NCI-H748 treated with DMSO at 0.1 percent for 48 hours (cell line): ENCODE results near the gene CA12.
"Not testable (repeated sequence)": the region's sequence is repeated elsewhere in the genome, so short reads cannot be mapped to it uniquely, and the experiment has no call there.

Experiments
- DNase-seq: peaks from one replicate; lab custom pipeline; 2025; lab: John Stamatoyannopoulos, UW

CA12 gene

DNA sequence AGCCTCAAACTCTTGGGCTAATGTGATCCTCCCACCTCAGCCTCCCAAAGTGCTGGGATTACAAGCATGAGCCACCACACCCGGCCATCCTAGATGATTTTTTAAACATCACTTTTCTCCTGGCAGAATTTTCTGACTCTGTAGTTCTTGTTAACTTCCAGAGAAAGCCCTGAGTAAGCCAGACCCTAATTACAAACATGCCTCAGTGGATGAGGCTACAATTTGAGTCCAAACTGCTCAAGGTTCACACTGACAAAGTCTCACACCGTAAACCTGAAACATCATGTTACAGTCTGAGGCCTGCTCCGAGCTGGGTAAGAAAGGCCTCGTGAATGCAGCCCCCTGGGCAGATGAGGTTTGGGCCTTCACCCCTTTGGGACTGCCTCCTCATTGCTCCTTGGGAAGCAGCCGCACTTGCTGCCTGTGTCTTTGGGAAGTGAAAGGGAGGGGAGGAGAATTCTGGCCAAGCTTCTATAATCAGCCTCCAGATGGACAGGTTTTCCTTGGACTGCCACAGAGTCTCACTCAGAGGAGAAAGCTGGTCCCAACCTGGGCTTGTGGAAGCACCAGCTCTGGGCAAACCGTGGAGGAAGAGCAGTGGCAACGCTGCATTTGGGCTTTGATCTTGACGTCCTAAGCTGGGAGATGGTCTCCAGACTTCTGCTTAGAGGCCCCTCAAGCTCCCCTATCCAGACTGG is 46.0 kb downstream of the CA12 start:
- no peak for DNase-seq

DNA sequence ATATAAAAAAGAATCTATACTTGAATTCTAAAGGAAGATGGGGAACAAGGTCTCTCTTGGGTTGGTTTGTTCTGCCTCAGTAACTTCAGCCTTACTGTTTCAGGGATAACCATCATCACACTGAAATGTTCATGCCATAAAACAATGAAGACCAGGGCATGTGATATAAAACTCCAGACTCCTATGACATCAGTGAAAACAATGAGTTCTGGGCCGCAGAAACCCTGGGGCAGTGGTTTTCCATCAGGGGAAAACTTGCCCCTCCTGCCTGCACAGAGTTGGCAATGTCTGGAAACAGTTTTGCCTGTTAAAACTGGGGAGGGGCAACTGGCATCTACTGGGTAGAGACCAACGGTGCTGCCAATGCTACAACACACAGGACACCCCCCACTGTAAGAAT is 46.8 kb downstream of the CA12 start:
- no peak for DNase-seq

DNA sequence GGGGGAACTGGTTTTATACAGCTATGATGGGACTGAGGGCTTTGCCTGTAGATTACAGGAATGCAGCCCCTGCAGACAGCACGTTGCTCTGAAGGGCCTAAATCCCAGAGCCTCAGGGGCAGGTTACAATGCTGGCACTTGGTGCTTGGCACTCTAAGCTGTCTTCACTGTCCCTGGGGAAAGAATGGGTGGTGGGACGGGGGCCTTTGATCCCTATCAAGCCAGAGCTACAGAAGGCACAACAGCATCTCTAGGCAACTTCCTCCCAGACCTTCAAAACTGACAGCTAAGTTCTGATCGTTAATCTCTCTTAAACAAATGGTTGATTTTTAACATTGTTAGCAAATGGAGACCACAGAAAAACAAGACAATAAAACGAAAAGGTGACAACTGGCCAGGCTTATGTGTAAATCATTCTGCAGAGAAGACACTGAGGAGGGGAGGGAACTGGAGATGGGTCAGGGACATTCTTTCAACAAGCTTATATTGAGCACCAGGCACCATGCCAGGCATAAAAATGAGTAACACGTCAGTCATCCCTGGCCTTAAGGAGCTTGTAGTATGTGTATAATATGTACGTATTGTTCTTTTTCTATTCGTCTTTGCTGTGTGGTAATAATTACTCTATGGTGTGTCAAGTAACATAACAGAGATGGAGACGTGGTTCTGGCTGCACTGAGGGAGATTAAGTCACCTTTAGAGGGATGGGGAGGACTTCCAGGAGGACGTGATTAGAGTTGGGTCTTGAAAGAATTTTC is 49.1 kb downstream of the CA12 start:
- no peak for DNase-seq

DNA sequence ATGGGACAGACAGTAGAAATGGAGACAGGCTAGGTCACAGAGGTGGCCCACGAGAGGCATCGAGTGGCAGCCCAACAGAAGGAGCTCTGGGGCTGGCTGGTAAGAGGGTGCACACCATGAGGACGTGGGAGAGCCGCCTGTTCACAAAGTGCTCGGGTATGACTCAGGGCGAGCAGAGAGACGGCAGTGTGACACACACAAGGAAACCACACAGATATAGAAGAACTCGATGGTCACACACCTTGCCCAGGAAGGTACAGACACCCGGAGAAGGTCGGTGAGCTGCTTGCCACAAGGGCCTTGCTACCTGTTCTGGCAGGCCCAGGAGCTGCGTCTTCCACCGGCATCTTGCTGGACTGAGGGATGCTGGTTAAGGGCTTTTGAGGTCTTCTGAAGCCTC is 50.2 kb downstream of the CA12 start:
- DNase-seq = no peak

DNA sequence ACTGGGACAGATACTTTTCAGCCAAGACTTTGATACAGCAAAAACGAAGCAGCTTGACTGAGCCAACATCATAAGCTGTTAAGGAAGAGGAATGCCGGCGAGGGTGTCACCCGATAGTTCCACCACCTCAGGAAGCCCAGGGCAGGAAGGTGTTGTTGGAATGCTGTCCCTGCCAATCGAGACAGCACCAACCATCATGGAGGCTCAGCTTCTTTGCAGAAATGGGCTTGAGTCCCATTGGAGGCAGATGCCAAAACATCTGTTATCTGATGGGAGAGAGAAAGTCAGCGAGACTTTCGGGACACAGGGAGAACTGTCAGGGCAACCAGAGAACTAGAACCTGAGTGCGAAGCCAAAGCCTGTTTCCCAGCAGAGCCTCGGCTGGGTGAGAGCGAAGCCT is 50.7 kb downstream of the CA12 start:
- no peak for DNase-seq

DNA sequence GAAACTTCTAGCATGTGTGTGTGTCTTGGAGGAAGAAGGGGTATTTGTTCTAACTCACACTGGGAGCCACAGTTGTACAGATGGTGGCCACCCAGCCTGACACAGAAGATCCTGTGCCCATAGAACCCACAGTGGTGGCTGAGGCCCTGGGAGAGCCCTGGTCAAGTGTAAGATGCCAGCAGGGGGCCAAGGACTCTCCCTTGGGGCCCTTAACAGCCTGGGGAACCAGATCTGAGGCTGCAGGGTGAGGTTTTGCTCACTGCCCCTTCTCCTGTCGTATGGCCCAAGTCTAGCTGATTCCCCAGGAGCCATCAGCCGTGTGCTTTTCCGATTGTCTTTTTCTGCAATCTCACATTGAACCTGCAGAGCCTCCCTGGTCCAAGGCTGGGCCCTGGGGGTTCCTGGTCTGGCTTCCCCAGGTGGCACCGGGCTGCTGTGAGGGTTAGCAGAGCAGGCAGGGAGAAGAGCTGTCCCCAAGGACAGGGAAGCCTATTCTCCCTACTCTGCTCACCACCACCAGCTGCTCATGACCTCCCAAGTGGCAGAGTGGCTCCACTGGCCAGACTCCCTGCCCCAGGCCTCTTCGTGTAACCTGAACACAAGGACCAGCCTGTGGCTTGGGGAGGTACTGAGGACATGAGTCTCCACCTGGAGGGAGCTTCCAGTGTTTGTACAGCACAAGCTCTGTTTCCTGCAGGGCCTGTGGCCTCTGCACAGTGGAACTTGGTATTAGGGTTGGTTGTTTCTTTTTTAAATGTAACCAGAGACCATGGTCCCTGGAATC is 51.9 kb downstream of the CA12 start:
- DNase-seq = no peak

DNA sequence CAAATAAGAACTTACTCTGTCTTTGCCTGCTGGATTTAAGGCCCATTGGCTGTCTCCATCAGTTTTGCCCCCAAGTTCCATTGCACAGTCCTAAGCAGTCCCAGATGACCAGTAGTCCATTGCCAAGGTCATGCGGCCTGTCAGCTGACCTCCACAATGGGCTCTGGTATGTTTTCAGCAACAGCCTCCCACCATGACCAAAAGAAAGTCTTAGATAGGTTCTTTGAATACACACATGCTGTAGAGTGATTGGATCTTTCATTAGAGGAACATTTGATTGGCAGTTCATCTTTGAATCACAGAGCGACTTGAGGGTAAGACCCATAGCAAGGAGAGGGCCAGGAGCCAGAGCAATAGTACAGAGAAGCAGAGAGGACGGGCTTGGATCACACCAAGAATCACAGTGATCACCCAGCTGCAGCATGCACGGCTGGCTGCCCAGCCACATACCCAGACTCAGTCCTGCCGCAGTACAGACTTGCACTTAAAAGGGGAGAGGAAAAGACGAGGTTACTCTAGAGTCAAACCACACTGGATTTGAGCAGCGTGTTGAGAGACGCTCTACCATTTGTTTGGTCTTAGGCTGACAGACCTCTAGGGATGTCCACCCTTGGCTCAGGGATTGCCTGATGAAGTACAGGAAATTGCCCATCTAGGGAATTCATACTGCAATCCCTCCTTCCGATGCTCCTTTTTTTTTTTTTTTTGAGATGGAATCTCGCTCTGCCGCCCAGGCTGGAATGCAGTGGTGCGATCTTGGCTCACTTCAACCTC is 53.8 kb downstream of the CA12 start:
- DNase-seq = no peak

DNA sequence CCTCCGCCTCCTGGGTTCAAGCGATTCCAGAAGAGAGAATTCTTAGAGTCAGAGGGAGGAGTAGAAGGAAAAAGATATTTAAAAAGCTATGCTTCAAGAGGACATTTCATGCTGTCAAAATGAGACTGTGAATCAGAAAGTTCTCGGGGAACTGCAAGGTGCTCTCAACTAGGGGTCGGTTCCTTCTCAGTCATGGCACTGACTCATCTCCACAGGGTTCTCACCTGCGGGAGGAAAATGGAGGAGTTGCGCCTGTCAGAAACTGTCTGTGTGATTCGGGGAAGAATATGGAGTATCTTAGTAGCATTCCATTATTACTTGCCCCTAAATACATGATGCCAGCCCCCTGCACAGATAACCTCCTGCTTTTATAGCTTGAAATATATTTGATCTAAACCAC is 56.9 kb downstream of the CA12 start:
- DNase-seq = no peak

DNA sequence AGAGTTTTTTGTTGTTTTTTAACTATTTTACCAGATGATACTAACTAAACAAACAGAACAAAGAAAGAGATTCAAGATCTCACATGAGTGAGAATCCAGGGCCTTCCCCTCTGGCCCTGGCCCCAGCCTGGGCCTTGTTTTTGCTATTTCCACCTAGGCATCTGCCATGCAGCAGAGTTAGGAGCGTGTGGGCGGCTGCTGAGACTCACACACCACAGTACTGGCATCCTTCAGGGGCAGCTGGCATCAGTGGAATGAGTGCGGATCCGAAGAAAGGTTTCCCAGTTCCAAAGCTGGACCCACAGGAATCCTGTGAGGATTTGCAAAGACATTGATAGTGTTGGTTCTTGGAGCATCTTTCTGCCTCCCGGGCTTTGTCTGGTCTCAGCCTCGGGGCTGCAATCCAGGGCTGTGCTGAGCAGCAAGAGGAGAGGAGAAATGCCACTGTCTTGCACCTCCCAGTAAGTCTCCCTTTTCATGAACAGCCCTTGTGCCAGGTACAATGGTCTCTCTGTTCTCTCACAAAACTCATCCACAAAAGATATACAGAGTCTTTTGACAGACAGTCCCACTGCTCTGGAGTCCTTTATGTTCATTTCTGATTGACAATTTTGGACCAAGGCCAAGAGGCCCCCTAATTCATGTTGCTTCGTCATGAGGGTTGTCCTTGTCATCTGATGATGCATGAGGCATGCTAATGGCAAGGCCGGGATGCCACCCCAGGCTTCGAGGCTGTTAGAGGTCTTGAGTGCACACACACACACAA is 57.7 kb downstream of the CA12 start:
- no peak for DNase-seq

DNA sequence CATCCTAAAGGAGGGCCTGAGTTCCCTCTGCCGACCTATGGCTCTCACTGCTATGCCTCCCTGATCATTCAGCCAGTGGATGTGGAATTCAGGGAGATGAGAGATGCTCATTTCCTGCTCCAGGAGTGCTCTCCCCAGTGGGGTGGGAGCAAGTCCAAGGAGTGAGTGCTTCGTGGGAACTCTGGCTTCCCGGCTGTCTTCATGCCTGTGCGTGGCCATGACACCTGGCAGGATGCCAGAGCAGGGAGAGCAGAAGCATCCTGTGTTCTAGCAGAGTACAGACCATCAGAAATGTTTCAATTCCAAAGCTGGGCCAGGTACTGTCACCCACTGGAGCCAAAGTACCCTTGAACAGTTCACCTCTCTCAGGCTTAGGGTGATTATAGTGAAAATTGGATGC is 59.1 kb downstream of the CA12 start:
- DNase-seq = no peak

DNA sequence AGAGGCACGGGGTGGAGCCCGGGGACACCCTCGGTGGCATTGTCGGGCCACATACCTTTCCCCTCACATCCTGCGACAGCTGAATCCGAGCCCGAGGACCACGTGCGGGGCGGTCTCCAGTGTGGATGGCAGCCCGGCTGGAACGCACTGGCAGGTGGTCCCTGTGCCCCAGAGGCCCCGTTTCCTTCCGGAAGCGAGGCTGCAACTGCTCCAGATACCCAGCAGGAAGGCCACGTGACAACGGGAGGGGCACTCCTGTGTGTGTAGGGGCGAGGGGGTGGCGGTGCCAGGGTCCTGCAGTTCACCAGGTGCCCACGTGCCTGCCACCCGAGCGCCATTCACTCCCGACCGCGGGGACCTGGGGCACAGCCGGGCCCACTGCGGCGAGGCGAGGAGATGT is 60.2 kb downstream of the CA12 start:
- no peak for DNase-seq

DNA sequence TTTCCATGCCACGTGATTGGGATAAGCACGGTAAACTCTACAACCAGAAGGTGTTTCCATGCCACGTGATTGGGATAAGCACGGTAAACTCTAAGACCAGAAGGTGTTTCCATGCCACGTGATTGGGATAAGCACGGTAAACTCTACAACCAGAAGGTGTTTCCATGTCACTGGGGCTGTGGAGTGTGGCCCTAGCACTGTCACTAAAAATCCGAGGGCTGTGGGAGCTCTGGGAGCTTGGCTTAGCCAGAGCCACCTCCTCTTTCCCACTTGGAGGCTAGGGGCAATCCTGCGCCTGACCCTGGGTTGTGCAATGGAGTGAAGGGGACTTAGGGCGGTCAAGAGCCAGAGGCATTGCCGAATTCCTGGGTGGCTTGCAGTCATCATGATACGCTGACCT is 60.7 kb downstream of the CA12 start:
- not testable (repeated sequence) for DNase-seq

DNA sequence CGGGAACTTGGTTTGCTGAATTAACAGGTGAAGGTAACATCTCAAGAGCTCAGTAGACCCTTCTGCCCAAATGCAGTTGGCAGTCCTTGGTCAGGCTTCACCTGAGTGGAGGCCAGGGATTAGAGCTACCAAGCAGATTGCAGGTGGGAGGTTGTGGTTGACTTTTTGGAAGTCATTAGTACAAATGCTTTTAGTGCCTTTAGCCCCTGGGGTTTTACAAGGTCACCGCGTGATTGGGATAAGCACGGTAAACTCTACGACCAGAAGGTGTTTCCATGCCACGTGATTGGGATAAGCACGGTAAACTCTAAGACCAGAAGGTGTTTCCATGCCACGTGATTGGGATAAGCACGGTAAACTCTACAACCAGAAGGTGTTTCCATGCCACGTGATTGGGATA is 61.2 kb downstream of the CA12 start:
- DNase-seq = not testable (repeated sequence)

DNA sequence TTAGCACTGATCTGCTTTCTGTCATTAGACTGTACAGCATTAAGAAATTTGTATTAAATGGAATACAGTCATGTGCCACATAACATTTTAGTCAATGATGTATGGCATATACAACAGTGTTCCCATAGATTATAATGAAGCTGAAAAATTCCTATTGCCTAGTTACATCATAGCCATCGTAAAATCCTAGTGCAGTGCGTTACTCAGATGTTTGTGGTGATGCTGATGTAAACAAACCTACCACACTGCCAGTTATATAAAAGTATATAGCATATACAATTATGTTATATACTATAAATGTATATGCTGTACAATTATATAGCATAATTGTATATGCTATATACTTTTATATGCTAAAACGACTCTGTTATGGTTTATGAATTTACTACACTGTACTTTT is 62.6 kb downstream of the CA12 start:
- no peak for DNase-seq

DNA sequence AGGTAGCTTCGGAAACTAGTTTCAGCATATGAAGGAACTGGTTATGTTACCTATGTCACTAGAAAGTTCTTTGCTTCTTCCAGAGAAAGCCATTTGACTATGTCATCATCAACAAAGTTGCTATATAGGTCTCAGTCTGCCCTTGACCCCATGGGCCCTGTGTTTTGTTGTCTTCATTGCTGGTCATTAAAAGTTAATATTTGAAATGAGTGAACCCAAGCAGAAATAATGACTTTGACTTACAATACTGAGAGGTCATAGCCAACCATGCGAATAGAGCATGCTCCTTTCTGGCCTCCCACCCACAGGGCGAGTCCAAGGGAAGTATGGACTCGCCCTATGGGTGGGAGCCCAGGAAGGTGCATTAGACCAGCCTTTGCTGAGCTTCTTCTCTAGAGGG is 63.3 kb downstream of the CA12 start:
- DNase-seq = no peak

DNA sequence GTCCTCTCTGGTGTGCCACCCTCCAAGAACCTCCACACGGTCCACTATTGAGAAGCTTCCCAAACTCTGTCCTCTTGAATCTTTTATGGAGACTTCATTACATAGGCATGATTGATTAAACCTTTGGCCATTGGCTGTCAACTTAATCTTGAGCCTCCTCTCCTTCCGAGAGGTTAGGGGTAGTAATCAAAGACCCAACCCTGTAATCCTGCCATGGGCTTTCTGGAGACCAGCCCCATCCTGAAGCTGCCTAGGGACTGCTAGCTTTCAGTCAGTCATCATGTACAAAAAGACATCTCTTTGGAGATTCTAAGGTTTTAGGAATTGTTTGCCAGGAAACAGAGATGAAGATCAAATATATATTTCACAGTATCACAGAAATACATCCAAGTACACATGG is 67.2 kb downstream of the CA12 start:
- DNase-seq = no peak

DNA sequence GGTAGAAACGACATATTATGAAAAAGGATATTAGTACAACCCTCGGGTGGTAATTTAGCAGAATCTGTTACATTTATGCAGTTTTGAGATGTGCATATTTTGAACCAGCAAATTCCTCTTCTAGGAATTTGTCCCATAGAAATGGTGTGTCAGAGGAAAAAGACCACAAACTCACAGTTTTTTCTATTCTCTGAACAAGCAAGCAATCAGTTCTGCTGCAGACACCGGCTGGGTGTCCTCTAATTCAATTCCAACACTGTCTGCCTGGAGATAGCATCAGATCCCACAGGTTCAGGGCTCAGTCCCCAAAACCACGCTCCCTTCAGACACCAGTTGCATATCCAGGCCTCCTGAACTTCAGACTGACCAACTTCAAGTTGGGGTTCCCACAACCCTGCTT is 67.8 kb downstream of the CA12 start:
- no peak for DNase-seq

DNA sequence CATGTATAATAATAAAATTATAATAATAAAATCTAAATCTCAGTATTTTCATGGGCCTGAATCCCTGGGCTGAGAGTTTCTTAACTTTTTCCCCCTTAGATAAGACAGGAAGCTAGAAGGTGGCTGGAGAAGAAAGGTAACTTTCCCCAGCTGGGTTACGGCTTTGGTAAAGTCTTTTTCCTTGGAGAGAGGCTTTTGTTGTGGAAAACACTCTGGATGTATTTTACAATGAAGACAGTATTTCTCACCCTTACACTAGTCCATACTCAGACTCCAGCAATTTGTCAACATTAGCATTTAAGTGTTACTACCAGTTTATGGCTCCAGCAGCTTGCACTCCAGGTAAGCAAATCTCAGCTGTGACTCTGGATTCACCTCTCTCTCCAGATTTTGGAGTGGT is 69.4 kb downstream of the CA12 start:
- DNase-seq = no peak

DNA sequence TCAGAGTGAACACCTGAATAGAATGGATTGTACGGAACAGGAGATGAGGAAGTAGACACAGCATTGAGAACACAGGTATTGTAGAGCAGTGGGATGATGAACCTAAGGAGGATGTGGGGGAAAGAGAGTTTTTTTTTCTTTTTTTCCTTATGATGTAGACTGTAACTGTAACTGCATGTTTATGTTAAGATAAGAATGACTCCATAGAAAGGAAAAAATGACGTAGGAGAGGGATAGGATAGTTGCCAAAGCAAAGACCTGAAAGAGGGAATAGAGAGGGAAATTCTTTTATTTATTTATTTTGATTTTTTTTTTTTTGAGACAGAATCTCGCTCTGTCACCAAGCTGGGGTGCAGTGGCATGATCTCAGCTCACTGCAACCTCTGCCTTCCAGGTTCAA is 71.0 kb downstream of the CA12 start:
- DNase-seq = no peak

DNA sequence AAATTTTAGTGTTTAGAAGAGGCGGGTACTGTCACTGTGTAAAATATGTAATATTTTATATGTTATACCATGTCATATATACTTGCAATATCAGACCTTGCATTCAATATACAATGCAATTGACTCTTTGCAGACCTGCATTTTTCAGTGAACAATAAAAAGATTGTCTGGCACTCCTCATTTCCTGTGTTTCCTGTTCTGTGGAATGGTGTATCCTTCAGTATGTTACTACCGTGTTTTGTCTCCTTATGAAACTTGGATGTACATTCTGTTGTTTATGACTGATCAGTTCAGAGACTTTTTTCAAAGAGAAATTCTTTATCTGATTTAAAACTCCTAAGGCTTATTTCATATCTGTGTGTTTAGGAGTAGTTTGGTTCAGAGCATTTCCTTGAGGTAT is 72.7 kb downstream of the CA12 start:
- DNase-seq = no peak

DNA sequence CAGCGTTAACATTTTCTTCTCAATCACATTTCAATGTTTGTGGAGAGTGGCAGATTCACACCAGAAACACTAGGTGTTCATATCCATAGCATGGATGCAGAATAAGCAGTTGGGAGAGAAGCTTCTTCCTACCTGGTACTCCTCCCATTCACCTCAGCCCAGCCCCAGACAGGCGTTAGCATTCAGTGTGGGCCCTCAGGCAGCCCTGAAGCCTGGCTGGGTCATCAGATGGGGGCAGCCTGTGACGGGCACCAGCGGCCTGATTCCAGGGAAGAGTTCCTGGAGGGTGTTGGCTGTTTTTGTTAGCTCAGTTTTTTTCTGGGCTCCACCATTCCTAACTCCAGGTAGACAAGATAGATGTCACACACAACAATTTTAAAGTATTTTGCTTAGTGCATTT is 73.2 kb downstream of the CA12 start:
- DNase-seq = no peak
